Measurements from ENCODE around the gene TAPBP. TPM values are rescaled to one million over a fixed set of nuclear protein-coding genes. Genes with fewer than 3 reads are reported as not detected.

TAPBP gene
- polyA plus RNA-seq, 3 donors, result 138 to 228 (median 141) TPM

DNA sequence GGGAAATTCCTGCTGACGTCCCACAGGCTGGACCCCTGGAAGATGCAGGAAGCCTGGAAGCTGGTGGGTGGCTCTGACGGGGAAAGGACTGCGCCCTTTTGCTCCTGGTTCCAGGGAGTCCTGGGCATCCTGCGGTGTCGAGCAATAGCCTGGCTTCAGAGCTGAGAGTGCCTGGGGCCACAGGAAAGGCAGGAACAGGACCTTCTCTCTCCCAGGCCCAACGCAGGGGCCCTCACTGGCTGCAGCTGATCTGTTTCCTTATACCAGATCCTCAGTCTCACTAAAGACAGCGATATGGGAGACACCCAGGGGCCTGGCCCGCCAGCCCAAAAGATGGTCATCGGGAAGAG, 35.5 kb downstream of the TAPBP start:
- H3K4me1 ChIP-seq (ENCODE audit: control insufficient read depth in 1 of 2, insufficient read depth in 2 of 2, low read length in 2 of 2), result peaks cover 56 to 65% of the 10 kb centered on the region in 2 donors
- intact Hi-C loops (cut with micrococcal nuclease), result no loop called here
- peak overlapping the region; percentile 78 to 80 for H3K27ac ChIP-seq (ENCODE audit: low read depth in 1 of 2, low read length in 2 of 2)
- H3K9ac ChIP-seq (ENCODE audit: insufficient read depth, low read length, poor library complexity, severe bottlenecking), result peak overlapping the region; percentile 78
- H3K36me3 Mint-ChIP-seq, result peaks cover 42 to 75% of the 10 kb centered on the region in 2 donors
- peak overlapping the region; percentile 99 for H3K4me2 ChIP-seq (replicated peaks; ENCODE audit: extremely low read depth, low read length, poor library complexity, severe bottlenecking)
- peaks cover 70% of the 10 kb centered on the region for H3K79me2 ChIP-seq (ENCODE audit: insufficient read depth, low read length)
- H4K20me1 ChIP-seq (ENCODE audit: insufficient read depth, low read length), result peaks cover 59% of the 10 kb centered on the region
- H2AFZ ChIP-seq (ENCODE audit: insufficient read depth, low read depth, low read length, poor library complexity, severe bottlenecking), result no peak overlapping the region
- no peak for DNase-seq
- peaks cover 61% of the 10 kb centered on the region for H3K4me1 Mint-ChIP-seq
- no peaks in the 10 kb centered on the region for H3K27me3 ChIP-seq (ENCODE audit: control insufficient read depth in 2 of 2, insufficient read depth in 2 of 2, low read length in 2 of 2)
- peaks cover 45 to 80% of the 10 kb centered on the region in 2 donors for H3K36me3 ChIP-seq (replicated peaks in 1 of 2; ENCODE audit: control insufficient read depth in 1 of 2, insufficient read depth in 2 of 2, low read length in 2 of 2)
- H3K9me3 Mint-ChIP-seq, result no peaks in the 10 kb centered on the region
- TF ChIP-seq, protein P1, sequence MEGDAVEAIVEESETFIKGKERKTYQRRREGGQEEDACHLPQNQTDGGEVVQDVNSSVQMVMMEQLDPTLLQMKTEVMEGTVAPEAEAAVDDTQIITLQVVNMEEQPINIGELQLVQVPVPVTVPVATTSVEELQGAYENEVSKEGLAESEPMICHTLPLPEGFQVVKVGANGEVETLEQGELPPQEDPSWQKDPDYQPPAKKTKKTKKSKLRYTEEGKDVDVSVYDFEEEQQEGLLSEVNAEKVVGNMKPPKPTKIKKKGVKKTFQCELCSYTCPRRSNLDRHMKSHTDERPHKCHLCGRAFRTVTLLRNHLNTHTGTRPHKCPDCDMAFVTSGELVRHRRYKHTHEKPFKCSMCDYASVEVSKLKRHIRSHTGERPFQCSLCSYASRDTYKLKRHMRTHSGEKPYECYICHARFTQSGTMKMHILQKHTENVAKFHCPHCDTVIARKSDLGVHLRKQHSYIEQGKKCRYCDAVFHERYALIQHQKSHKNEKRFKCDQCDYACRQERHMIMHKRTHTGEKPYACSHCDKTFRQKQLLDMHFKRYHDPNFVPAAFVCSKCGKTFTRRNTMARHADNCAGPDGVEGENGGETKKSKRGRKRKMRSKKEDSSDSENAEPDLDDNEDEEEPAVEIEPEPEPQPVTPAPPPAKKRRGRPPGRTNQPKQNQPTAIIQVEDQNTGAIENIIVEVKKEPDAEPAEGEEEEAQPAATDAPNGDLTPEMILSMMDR (IDR thresholded peaks at IDR 0.05), result no peak
- H3K9me3 ChIP-seq (replicated peaks in 1 of 2; ENCODE audit: control insufficient read depth in 1 of 2, insufficient read depth in 1 of 2, low read length in 2 of 2), result no peaks in the 10 kb centered on the region
- no peaks in the 10 kb centered on the region for H3K27me3 Mint-ChIP-seq (ENCODE audit: low read depth in 3 of 3)
- peak overlapping the region; percentile 7 to 94 for H3K4me3 Mint-ChIP-seq
- H3K4me3 ChIP-seq (replicated peaks in 1 of 3; ENCODE audit: low read depth in 2 of 3, low read length in 3 of 3), result peak overlapping the region in 1 of 3 experiments; percentile 90
- 88% methylated on average over 8 of the region's 9 CpGs for WGBS (ENCODE audit: insufficient coverage)
- peak overlapping the region in 2 of 7 donors; percentile 26 to 64 for H3K27ac Mint-ChIP-seq

DNA sequence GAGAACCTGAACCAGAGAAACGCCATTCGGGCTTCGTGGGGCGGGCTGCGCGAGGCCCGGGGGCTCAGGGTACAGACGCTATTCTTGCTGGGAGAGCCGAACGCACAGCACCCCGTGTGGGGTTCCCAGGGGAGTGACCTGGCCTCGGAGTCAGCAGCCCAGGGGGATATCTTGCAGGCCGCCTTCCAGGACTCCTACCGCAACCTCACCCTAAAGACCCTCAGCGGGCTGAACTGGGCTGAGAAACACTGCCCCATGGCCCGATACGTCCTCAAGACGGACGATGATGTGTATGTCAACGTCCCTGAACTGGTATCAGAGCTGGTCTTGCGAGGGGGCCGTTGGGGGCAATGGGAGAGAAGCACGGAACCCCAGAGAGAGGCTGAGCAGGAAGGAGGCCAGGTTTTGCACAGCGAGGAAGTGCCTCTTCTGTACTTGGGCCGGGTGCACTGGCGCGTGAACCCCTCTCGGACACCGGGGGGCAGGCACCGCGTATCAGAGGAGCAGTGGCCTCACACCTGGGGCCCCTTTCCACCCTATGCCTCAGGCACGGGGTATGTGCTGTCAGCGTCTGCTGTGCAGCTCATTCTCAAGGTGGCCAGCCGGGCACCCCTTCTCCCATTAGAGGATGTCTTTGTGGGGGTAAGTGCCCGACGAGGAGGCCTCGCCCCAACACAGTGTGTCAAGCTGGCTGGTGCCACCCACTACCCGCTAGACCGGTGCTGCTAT, 36.1 kb downstream of the TAPBP start:
- Histone ChIP-seq H4K20me1 (ENCODE audit: insufficient read depth, low read length) (peaks cover 64% of the 10 kb centered on the region), H2AFZ (ENCODE audit: insufficient read depth, low read depth, low read length, poor library complexity, severe bottlenecking) (peak overlapping the region; percentile 92), H3K9me3 (replicated peaks in 1 of 2; ENCODE audit: control insufficient read depth in 1 of 2, insufficient read depth in 1 of 2, low read length in 2 of 2) (no peaks in the 10 kb centered on the region), H3K79me2 (ENCODE audit: insufficient read depth, low read length) (peaks cover 76% of the 10 kb centered on the region), H3K36me3 (replicated peaks in 1 of 2; ENCODE audit: control insufficient read depth in 1 of 2, insufficient read depth in 2 of 2, low read length in 2 of 2) (peaks cover 46 to 83% of the 10 kb centered on the region in 2 donors), H3K27ac (ENCODE audit: low read depth in 1 of 2, low read length in 2 of 2) (peak overlapping the region; percentile 78 to 80), H3K9ac (ENCODE audit: insufficient read depth, low read length, poor library complexity, severe bottlenecking) (peak overlapping the region; percentile 78), H3K27me3 (ENCODE audit: control insufficient read depth in 2 of 2, insufficient read depth in 2 of 2, low read length in 2 of 2) (no peaks in the 10 kb centered on the region), H3K4me1 (ENCODE audit: control insufficient read depth in 1 of 2, insufficient read depth in 2 of 2, low read length in 2 of 2) (peaks cover 62 to 70% of the 10 kb centered on the region in 2 donors), H3K4me3 (replicated peaks in 1 of 3; ENCODE audit: low read depth in 2 of 3, low read length in 3 of 3) (peak overlapping the region; percentile 76 to 94 (median 90)), H3K4me2 (replicated peaks; ENCODE audit: extremely low read depth, low read length, poor library complexity, severe bottlenecking) (peak overlapping the region; percentile 99)
- TF ChIP-seq, protein P1 (IDR thresholded peaks at IDR 0.05), result no peak
- 27% methylated on average over 35 of the region's 39 CpGs for WGBS (ENCODE audit: insufficient coverage)
- peak in 1 of 3 donors; percentile 7 for DNase-seq
- intact Hi-C loops (cut with micrococcal nuclease), result no loop called here
- peaks cover 44 to 75% of the 10 kb centered on the region in 2 donors for H3K36me3 Mint-ChIP-seq
- H3K27me3 Mint-ChIP-seq (ENCODE audit: low read depth in 3 of 3), result no peaks in the 10 kb centered on the region
- H3K27ac Mint-ChIP-seq, result peak overlapping the region; percentile 87 to 94 (median 90)
- peak overlapping the region; percentile 94 for H3K4me3 Mint-ChIP-seq
- H3K9me3 Mint-ChIP-seq, result no peaks in the 10 kb centered on the region
- peaks cover 66% of the 10 kb centered on the region for H3K4me1 Mint-ChIP-seq
